Measurements from ENCODE around the gene C2orf49.

DNA sequence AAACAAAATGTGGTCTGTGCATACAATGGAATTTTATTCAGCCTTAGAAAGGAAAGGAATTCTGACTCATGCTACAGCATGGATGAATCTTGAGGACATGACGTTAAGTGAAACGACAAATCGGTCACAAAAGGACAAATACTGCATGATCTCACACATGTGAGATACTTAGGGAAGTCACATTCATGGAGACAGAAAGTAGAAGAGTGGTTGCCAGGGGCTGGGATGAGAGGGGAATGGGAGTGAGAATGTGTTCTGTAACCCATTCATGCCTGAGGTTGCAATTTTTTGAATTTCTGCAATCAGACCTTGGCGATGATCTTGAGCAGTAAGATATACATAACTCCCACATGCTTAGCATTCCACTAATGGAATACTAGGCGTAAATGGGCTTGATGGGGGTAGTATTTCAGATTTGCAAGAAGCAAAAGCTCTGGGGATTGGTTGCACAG lies 39.5 kb downstream of the C2orf49 start:
- TF ChIP-seq, protein P1, sequence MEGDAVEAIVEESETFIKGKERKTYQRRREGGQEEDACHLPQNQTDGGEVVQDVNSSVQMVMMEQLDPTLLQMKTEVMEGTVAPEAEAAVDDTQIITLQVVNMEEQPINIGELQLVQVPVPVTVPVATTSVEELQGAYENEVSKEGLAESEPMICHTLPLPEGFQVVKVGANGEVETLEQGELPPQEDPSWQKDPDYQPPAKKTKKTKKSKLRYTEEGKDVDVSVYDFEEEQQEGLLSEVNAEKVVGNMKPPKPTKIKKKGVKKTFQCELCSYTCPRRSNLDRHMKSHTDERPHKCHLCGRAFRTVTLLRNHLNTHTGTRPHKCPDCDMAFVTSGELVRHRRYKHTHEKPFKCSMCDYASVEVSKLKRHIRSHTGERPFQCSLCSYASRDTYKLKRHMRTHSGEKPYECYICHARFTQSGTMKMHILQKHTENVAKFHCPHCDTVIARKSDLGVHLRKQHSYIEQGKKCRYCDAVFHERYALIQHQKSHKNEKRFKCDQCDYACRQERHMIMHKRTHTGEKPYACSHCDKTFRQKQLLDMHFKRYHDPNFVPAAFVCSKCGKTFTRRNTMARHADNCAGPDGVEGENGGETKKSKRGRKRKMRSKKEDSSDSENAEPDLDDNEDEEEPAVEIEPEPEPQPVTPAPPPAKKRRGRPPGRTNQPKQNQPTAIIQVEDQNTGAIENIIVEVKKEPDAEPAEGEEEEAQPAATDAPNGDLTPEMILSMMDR (IDR thresholded peaks at IDR 0.05), result no peak
- TF ChIP-seq POLR2A (IDR thresholded peaks at IDR 0.05), result no peak
- no peak for TF ChIP-seq EP300 (IDR thresholded peaks at IDR 0.05)
